ENCODE measurements around the gene HES2.

HES2 gene

GRCh38 chr1:6419397-6419803 lies 319 bp downstream of the HES2 start:
- H3K27me3 ChIP-seq (ENCODE audit: insufficient read depth, poor library complexity, severe bottlenecking) = peaks cover 69% of the 10 kb centered on the region
- TF ChIP-seq CTCF (IDR thresholded peaks at IDR 0.05; ENCODE audit: insufficient read depth, low read length) (no peak), POLR2AphosphoS5 (IDR thresholded peaks at IDR 0.05; ENCODE audit: low read depth) (no peak), REST (IDR thresholded peaks at IDR 0.05; ENCODE audit: insufficient replicate concordance, low read depth) (no peak), SPI1 (IDR thresholded peaks at IDR 0.05; ENCODE audit: borderline replicate concordance, low read depth) (no peak)
- H3K4me3 ChIP-seq (replicated peaks; ENCODE audit: insufficient read depth, low read length) = no peak overlapping the region
- DNase-seq (ENCODE audit: low read depth in 1 of 2, low spot score in 1 of 2) = no peak
- no peak overlapping the region for H3K27ac ChIP-seq (replicated peaks)

- no peak for DNase-seq (ENCODE audit: low read depth in 1 of 2, low spot score in 1 of 2)
- H3K27me3 ChIP-seq (ENCODE audit: insufficient read depth, poor library complexity, severe bottlenecking) = peaks cover 67% of the 10 kb centered on the region
- H3K27ac ChIP-seq (replicated peaks) = no peak overlapping the region
- no peak for TF ChIP-seq GABPA (IDR thresholded peaks at IDR 0.05; ENCODE audit: low read depth)
- no peak for TF ChIP-seq CTCF (IDR thresholded peaks at IDR 0.05; ENCODE audit: insufficient read depth, low read length)
- TF ChIP-seq REST (IDR thresholded peaks at IDR 0.05; ENCODE audit: insufficient replicate concordance, low read depth) = no peak
- no peak for TF ChIP-seq SPI1 (IDR thresholded peaks at IDR 0.05; ENCODE audit: borderline replicate concordance, low read depth)
- TF ChIP-seq POLR2AphosphoS5 (IDR thresholded peaks at IDR 0.05; ENCODE audit: low read depth) = no peak
- no peak overlapping the region for H3K4me3 ChIP-seq (replicated peaks; ENCODE audit: insufficient read depth, low read length)
Observed at GRCh38 chr1:6418668-6419396, 887 bp downstream of the HES2 start.

- no peak for DNase-seq (ENCODE audit: low read depth in 1 of 2, low spot score in 1 of 2)
- TF ChIP-seq SPI1 (IDR thresholded peaks at IDR 0.05; ENCODE audit: borderline replicate concordance, low read depth) = no peak
- no peak overlapping the region for H3K27ac ChIP-seq (replicated peaks)
- peaks cover 69% of the 10 kb centered on the region for H3K27me3 ChIP-seq (ENCODE audit: insufficient read depth, poor library complexity, severe bottlenecking)
- H3K4me3 ChIP-seq (replicated peaks; ENCODE audit: insufficient read depth, low read length) = no peak overlapping the region
Observed at GRCh38 chr1:6417961-6418667, 1.6 kb downstream of the HES2 start.

GRCh38 chr1:6416906-6417305 lies 2.8 kb downstream of the HES2 start:
- no peak overlapping the region for H3K27ac ChIP-seq (replicated peaks)
- no peak for TF ChIP-seq CTCF (IDR thresholded peaks at IDR 0.05; ENCODE audit: insufficient read depth, low read length)
- TF ChIP-seq REST (IDR thresholded peaks at IDR 0.05; ENCODE audit: insufficient replicate concordance, low read depth) = no peak
- no peak for TF ChIP-seq POLR2AphosphoS5 (IDR thresholded peaks at IDR 0.05; ENCODE audit: low read depth)
- no peak for TF ChIP-seq SPI1 (IDR thresholded peaks at IDR 0.05; ENCODE audit: borderline replicate concordance, low read depth)
- no peak for TF ChIP-seq GABPA (IDR thresholded peaks at IDR 0.05; ENCODE audit: low read depth)

More at GRCh38 chr1:6416906-6417305, 2.8 kb downstream of the HES2 start:
- DNase-seq (ENCODE audit: low read depth in 1 of 2, low spot score in 1 of 2) = no peak
- H3K4me3 ChIP-seq (replicated peaks; ENCODE audit: insufficient read depth, low read length) = no peak overlapping the region
- H3K27me3 ChIP-seq (ENCODE audit: insufficient read depth, poor library complexity, severe bottlenecking) = peaks cover 62% of the 10 kb centered on the region
